ENCODE data around the gene TPM4.

GRCh38 chr19:16026756-16027155 lies 49.5 kb upstream of the TPM4 start:
- TF ChIP-seq CTCF (IDR thresholded peaks at IDR 0.05) (no peak), POLR2A (IDR thresholded peaks at IDR 0.05) (no peak)

Data from body of pancreas (tissue), 4 donors.